Measurements from ENCODE around the gene FHL3. TPM values are rescaled to one million over a fixed set of nuclear protein-coding genes. Genes with fewer than 3 reads are reported as not detected.

The FHL3 gene
- total RNA-seq, 1 donor from 2014 or later = 17.6 TPM

DNA sequence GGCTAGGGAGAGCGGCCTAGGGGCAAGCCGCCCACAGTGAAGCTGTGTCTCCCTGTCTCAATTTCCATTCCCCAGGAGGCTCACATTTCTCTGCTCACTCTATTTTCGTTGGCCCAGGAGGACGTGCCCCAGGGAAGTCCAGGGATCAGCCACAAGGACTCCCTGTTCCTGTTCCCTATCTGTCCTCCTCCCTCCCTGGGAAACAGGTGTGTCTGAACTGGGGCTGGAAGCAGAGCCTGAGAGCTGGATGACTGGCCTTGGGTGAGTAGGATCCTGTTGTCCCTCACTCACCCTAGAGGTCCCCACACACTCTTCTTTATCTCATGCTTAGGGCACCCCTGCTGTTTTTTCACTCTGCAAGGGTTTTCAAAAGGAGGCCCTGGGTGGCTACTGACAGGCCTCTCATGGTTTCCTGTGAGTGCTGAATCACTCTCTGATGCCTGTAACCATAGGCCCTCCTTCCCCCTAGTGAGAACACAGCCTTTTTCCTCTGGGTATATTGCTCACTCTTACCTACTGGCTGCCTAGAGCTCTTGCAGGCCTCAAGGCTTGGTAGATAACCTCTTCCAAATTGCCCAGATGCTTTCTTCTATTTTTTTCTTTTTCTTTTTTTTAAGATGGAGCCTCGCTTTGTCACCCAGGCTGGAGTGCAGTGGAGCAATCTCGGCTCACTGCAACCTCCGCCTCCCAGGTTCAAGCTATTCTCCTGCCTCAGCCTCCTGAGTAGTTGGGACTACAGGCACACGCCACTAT lies 4.0 kb upstream of the FHL3 start:
- TF ChIP-seq, protein P1, sequence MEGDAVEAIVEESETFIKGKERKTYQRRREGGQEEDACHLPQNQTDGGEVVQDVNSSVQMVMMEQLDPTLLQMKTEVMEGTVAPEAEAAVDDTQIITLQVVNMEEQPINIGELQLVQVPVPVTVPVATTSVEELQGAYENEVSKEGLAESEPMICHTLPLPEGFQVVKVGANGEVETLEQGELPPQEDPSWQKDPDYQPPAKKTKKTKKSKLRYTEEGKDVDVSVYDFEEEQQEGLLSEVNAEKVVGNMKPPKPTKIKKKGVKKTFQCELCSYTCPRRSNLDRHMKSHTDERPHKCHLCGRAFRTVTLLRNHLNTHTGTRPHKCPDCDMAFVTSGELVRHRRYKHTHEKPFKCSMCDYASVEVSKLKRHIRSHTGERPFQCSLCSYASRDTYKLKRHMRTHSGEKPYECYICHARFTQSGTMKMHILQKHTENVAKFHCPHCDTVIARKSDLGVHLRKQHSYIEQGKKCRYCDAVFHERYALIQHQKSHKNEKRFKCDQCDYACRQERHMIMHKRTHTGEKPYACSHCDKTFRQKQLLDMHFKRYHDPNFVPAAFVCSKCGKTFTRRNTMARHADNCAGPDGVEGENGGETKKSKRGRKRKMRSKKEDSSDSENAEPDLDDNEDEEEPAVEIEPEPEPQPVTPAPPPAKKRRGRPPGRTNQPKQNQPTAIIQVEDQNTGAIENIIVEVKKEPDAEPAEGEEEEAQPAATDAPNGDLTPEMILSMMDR (IDR thresholded peaks at IDR 0.05; ENCODE audit: unreplicated experiment) = no peak
- peaks cover 4% of the 10 kb centered on the region for H3K27me3 Mint-ChIP-seq
- no peaks in the 10 kb centered on the region for H3K36me3 Mint-ChIP-seq (ENCODE audit: insufficient read depth)
- no peaks in the 10 kb centered on the region for H3K9me3 Mint-ChIP-seq (ENCODE audit: low read depth)
- no peak overlapping the region for H3K27ac Mint-ChIP-seq
- H3K4me3 Mint-ChIP-seq (ENCODE audit: low read depth) = no peak overlapping the region
- no peak for DNase-seq (ENCODE audit: low spot score, unreplicated experiment)
- H3K4me1 Mint-ChIP-seq (ENCODE audit: low read depth) = peaks cover 13% of the 10 kb centered on the region

DNA sequence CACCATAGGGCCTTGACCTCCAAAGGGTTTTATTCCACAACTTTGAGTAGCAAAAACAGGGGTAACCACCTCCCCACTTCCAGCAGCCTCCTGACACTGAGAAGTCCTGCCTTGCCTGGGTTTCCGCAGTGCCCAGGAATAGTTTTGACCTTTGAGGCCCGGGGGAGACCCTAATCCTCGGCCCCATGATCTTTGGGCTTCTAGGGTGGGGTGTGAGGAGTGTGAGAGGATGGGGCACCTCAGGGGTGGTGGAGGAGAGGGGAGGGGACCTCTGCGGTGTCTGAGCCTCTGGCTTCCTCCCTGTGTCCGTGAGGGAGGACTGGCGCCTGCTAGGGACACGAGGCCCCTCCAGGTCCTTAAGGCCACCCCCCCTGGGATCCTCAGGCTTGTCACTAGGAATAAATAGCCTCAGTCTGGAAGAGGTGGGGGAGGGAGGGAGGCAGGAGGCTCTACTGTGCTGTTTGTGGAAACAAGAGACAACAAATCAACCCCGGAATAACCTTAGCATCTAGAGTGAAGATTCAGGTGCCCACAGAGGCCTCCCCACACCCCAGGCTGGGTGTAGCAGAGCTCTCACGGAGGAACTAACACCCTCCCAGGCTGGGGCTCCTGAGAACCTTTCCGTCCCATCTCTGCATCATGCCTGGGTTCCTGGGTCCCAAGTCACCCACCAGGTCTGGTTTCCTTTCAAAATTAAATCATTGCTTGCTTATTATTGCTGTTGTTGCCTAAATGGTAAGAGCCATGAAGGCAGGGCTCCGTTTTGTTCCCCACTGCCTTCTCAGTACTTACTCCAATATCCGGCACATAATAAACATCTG lies 904 bp upstream of the FHL3 start:
- Mint-ChIP-seq H3K4me3 (ENCODE audit: low read depth) (peak overlapping the region; percentile 61), H3K9me3 (ENCODE audit: low read depth) (no peaks in the 10 kb centered on the region), H3K4me1 (ENCODE audit: low read depth) (peaks cover 6% of the 10 kb centered on the region), H3K27me3 (peaks cover 5% of the 10 kb centered on the region), H3K27ac (no peak overlapping the region), H3K36me3 (ENCODE audit: insufficient read depth) (no peaks in the 10 kb centered on the region)
- TF ChIP-seq, protein P1 (IDR thresholded peaks at IDR 0.05; ENCODE audit: unreplicated experiment) = no peak
- DNase-seq (ENCODE audit: low spot score, unreplicated experiment) = no peak

DNA sequence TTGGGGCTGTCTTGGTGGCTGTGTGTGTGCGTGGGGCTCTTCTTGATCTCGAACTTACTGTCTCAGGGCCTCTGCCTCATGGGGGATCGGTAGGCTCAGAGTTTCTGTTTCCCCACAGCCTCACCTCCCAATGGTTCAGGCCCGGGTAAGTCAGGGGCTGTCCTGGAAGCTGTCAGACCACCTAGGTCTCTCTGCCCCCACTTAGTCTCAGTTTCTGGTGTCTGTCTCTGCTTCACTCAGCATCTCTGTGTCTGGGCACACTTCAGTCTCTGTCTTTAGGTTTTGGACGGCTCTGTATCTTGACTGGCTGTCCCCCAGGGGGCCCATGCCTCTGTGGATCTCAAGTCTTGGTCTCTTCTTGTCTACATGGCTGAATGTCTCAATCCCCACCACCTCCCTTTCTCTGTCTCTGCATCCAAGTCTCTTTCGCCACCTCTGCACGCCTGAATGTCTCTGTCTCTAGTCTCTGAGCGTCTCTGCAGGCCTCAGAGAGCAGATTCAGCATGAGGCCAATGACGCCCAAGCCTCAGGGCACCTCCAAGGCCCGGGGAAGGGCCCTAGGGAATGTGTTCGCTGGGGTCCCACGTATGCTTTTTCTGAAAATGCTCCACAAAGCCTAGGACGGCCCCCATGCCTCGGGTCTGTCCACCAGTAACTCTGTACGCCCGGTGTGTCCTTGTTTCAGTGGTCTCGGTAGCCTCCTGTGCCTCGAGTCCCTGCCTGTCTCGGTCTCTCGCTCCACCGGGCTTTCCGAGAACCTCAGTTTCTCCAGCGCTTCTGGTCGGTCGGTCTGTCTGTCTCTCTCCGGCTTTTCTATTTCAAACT lies 818 bp downstream of the FHL3 start:
- TF ChIP-seq, protein P1 (IDR thresholded peaks at IDR 0.05; ENCODE audit: unreplicated experiment) = no peak
- Mint-ChIP-seq H3K27ac (peak overlapping the region; percentile 49), H3K9me3 (ENCODE audit: low read depth) (no peaks in the 10 kb centered on the region), H3K27me3 (peaks cover 5% of the 10 kb centered on the region), H3K4me1 (ENCODE audit: low read depth) (peaks cover 18% of the 10 kb centered on the region), H3K4me3 (ENCODE audit: low read depth) (peak overlapping the region; percentile 76), H3K36me3 (ENCODE audit: insufficient read depth) (no peaks in the 10 kb centered on the region)
- no peak for DNase-seq (ENCODE audit: low spot score, unreplicated experiment)

DNA sequence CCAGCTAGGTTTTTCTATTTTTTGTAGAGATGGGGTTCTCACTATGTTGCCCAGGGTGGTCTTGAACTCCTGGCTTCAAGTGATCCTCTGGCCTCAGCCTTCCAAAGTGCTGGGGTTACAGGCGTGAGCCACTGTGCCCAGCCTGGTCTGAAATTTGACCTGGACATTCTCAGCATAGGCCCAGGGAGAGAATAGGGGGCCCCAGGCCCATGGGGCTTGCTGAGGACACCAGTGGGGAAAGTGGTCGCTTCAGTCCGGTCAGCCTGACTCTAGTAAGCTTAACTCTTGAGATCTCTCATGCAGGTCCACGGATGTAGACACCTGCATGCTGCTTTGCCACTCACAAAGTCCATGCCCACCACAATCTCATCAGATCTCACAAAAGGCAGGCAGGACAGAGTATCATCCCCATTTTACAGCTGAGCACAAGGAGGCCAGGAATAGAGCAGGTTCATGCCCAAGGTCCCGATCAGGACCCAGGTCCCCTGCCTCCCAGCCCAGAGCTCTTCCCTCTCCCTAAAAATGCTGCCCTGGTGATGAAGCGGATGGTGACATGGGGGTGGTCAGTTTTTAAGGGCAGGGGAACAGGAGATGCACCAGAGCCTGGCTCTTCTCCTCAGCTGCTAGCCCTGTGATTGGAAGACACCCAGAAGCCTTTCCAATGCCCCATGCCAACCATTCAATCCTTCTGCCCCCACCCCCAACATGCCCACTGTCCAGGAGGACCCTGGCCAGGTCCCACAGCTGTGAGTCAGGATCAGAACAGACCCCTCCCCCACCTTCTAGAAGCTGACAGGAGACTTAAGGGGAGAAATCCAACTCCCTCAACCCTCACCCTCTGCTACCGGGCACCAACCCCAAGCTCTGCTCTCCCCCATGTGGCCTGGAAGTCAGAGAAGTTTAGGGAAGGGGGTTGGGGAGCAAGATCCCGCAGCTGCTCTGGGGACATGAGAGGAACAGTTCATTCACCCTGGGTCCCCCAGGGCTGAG lies 1.8 kb downstream of the FHL3 start:
- Mint-ChIP-seq H3K4me1 (ENCODE audit: low read depth) (peaks cover 18% of the 10 kb centered on the region), H3K27ac (peak overlapping the region; percentile 64), H3K27me3 (peaks cover 5% of the 10 kb centered on the region), H3K9me3 (ENCODE audit: low read depth) (no peaks in the 10 kb centered on the region), H3K36me3 (ENCODE audit: insufficient read depth) (no peaks in the 10 kb centered on the region), H3K4me3 (ENCODE audit: low read depth) (peak overlapping the region; percentile 19)
- DNase-seq (ENCODE audit: low spot score, unreplicated experiment) = no peak
- TF ChIP-seq, protein P1 (IDR thresholded peaks at IDR 0.05; ENCODE audit: unreplicated experiment) = no peak

Data from progenitor cell of endocrine pancreas (in vitro differentiated cells).